Parathyroid adenoma (tissue), 2 donors: ENCODE data around the gene CTDSP2.

Experiments
- H2AFZ ChIP-seq: fragments of 300-600 bp; sonication (generic); one replicate; pipeline ENCODE4 v1.7.0; 2017; ENCODE audit warnings: antibody characterized with exemption, mild to moderate bottlenecking
- H3K27ac ChIP-seq: fragments of 300-600 bp; sonication (generic); one replicate; pipeline ENCODE4 v1.7.0; 2017
- H3K27me3 ChIP-seq: fragments of 300-600 bp; sonication (generic); one replicate; pipeline ENCODE4 v1.7.0; 2017; ENCODE audit warnings: low read length; ENCODE audit not compliant: control insufficient read depth, insufficient read depth
- H3K36me3 ChIP-seq: fragments of 300-600 bp; sonication (generic); one replicate; pipeline ENCODE4 v1.7.0; 2017; ENCODE audit warnings: low read length; ENCODE audit not compliant: control insufficient read depth, insufficient read depth
- H3K4me1 ChIP-seq: fragments of 300-600 bp; sonication (generic); one replicate; pipeline ENCODE4 v1.7.0; 2017; ENCODE audit warnings: control low read depth
- H3K4me2 ChIP-seq: fragments of 300-600 bp; sonication (generic); one replicate; pipeline ENCODE4 v1.7.0; 2017; ENCODE audit warnings: low read length
- H3K4me3 ChIP-seq: fragments of 300-600 bp; sonication (generic); one replicate; pipeline ENCODE4 v1.7.0; 2017; ENCODE audit warnings: low read depth, low read length
- H3K79me2 ChIP-seq: fragments of 300-600 bp; sonication (generic); one replicate; pipeline ENCODE4 v1.7.0; 2017; ENCODE audit warnings: control low read depth
- H3K9ac ChIP-seq: fragments of 300-600 bp; sonication (generic); one replicate; pipeline ENCODE4 v1.7.0; 2017; ENCODE audit warnings: mild to moderate bottlenecking
- H3K9me3 ChIP-seq: fragments of 300-600 bp; sonication (generic); one replicate; pipeline ENCODE4 v1.7.0; 2017; ENCODE audit warnings: low read length; ENCODE audit not compliant: control insufficient read depth
- TF ChIP-seq, protein P1 (sequence below): fragments of 300-600 bp; sonication (generic); IDR thresholded peaks from one replicate; pipeline ENCODE4 v1.7.0; 2017; ENCODE audit warnings: antibody characterized with exemption, mild to moderate bottlenecking
- donor health status: primary hyperparathyroidism.

The CTDSP2 gene

DNA sequence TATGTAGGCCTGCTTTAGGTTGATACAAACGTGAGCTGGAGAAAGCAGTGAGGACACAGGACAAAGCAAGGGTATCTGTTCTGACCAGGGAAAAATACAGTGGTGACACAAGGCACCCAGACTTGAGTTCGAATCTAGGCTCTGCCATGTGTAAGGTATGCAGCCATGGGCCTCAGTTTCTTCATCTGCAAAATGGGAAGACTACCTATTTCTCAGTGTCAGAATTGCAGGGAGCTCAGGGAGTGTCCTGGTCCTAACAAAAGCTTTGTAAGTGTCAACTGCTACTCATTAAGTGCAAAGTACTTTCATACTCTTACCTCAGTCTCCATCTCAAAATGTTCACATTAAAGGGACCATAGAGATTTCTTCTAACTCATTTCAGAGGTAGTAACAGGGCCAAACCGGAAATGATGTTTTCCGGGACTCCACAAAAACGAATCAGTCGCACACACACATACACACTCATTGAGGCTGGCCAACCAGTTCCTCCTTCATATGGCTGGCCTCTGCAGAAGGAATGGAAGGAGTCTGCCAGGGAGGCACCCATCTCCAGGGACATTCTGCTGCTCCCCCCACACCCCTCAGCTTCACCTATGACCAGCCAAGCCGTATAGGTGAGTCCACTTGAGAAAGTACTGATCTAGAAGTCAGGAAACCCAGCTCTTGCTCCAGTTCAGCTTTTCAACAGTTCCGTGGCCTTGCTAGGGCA lies 7.8 kb downstream of the CTDSP2 start:
- no peak overlapping the region for H2AFZ ChIP-seq
- H3K9me3 ChIP-seq = no peaks in the 10 kb centered on the region
- H3K36me3 ChIP-seq = no peaks in the 10 kb centered on the region
- H3K4me3 ChIP-seq = no peak overlapping the region
- TF ChIP-seq, protein P1, sequence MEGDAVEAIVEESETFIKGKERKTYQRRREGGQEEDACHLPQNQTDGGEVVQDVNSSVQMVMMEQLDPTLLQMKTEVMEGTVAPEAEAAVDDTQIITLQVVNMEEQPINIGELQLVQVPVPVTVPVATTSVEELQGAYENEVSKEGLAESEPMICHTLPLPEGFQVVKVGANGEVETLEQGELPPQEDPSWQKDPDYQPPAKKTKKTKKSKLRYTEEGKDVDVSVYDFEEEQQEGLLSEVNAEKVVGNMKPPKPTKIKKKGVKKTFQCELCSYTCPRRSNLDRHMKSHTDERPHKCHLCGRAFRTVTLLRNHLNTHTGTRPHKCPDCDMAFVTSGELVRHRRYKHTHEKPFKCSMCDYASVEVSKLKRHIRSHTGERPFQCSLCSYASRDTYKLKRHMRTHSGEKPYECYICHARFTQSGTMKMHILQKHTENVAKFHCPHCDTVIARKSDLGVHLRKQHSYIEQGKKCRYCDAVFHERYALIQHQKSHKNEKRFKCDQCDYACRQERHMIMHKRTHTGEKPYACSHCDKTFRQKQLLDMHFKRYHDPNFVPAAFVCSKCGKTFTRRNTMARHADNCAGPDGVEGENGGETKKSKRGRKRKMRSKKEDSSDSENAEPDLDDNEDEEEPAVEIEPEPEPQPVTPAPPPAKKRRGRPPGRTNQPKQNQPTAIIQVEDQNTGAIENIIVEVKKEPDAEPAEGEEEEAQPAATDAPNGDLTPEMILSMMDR = no peak
- peaks cover 94% of the 10 kb centered on the region for H3K79me2 ChIP-seq
- peaks cover 78% of the 10 kb centered on the region for H3K4me1 ChIP-seq
- H3K27me3 ChIP-seq = no peaks in the 10 kb centered on the region
- H3K4me2 ChIP-seq = no peak overlapping the region
- peak overlapping the region; percentile 52 for H3K27ac ChIP-seq
- no peak overlapping the region for H3K9ac ChIP-seq

DNA sequence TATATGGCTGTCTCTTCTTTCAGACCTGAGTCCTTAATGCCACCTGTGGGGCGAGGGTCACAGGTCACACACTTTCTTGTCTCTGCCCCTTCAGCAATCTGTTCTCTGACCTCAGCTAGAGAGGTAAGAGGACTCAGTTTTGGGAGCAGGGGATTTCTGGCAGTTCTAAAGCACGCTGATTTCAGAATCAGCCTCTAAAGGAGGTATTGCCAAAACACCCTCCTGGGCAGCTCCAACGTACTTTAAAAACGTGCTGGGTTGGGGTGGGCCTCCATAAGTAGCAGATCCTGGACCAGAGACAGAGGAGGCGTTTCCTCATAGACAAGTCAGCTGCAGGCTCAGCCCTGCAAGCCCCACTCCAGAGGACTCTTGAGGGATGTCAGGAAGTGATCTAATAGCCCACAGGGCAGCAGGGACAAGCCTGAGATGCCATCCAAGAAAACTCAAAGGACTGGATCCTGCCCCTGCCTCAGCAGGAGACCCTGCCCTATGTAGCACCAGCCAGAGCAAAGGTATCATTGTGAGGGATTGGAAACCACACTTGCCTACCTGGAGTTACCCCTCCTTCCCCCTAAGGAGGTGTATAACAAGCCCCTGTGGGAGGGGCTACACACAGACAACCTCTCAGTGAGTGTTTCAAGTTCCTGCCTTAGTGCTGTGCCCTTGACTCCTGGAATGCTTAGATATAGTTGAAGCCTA lies 8.5 kb downstream of the CTDSP2 start:
- Histone ChIP-seq H3K4me3 (no peak overlapping the region), H2AFZ (no peak overlapping the region), H3K4me1 (peaks cover 79% of the 10 kb centered on the region), H3K9me3 (no peaks in the 10 kb centered on the region), H3K79me2 (peaks cover 93% of the 10 kb centered on the region), H3K27me3 (no peaks in the 10 kb centered on the region), H3K4me2 (no peak overlapping the region), H3K36me3 (no peaks in the 10 kb centered on the region), H3K27ac (peak overlapping the region; percentile 52), H3K9ac (no peak overlapping the region)
- TF ChIP-seq, protein P1 = no peak

DNA sequence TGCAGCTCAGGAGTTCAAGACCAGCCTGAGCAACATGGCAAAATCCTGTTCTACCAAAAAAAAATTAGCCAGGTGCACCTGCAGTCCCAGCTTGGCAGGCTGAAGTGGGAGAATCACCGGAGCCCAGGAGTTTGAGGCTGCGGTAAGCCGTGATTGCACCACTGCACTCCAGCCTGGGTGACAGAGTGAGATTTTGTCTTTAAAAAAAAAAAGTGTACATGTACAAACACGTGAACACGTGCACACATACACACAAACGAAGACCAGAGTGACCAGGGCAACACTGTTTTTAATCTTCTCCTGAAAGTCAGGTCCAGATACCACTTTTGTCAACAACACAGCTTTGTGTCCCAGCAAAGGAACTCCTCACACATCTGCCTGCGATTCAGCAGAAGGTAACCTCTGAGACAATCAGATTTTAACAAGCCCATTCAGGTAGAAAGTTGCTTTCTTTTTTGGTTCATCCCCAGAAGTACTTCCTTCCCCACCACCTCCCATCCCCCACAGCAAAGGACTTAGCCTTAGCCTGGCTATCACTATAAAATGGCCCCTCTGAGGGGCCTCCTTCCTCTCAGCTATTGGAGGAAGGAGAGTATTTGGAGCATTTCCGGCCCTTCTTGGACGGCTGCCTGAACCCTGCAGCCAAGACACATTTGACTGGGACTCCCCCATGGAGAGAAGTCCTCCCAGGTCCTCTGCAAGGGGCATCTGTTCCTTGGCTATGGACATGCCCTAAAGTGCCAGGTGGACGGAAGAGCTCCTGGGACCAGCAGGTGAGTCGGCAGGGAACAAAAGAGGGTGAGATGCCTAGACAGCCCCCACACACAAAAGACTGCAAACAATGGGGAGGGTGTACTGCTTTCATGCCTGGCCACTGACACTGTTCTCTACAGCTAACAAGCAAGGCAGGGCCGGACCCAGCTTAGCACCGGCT lies 9.8 kb downstream of the CTDSP2 start:
- Histone ChIP-seq H3K9me3 (no peaks in the 10 kb centered on the region), H3K4me1 (peaks cover 75% of the 10 kb centered on the region)
- TF ChIP-seq, protein P1 = no peak

DNA sequence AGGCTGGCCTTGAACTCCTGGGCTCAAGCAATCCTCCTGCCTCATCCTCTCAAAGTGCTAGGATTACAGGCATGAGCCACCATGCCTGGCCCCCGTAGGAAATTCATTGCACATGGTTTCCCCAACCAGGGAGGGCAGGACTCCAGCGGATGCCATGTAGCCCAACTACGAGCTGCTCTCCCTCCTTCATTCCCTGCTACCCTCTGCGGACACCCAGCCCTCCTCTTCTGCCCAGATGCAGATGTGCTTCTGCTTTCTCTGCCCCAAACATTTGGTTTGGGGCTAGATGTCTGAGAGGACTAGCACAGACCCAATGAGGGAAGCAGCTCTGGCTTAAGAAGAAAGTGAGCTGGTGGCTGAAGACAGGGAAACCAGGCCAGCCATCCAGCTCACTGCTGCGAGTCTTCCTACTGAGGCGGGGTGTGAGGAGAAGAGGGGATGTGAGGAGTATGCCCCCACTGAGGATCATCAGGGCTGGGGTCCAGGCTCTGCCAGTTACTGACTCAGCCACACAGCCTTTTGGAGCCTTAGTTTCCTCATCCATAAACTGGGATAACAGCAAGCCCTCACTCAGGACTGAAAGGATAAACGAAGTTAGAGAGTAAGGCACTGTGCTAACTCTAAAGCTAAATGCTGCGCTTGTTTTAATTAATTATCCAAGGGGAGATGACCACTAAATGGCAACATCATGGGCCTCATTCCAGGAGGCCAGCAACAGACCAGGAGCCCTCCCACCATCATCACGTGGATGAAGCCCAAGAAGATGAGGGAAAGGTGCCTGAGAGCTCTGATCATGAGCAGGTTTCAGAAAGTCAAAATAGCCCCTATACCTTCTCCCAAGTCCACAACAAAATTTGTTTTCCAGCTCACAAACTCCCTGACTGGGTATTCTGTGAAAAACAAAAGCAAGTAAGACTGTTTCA lies 10.9 kb downstream of the CTDSP2 start:
- H3K4me3 ChIP-seq = no peak overlapping the region

More for the DNA sequence above, 9.8 kb downstream of the CTDSP2 start:
- Histone ChIP-seq H3K27ac (peak overlapping the region; percentile 40), H3K4me2 (peak overlapping the region; percentile 58), H3K27me3 (no peaks in the 10 kb centered on the region), H3K4me3 (peak overlapping the region; percentile 38), H3K79me2 (peaks cover 91% of the 10 kb centered on the region), H3K9ac (no peak overlapping the region), H3K36me3 (no peaks in the 10 kb centered on the region), H2AFZ (no peak overlapping the region)

More for the DNA sequence above, 10.9 kb downstream of the CTDSP2 start:
- Histone ChIP-seq H3K9ac (no peak overlapping the region), H3K4me1 (peaks cover 71% of the 10 kb centered on the region), H3K27ac (peak overlapping the region; percentile 40), H3K36me3 (no peaks in the 10 kb centered on the region), H3K9me3 (no peaks in the 10 kb centered on the region), H2AFZ (no peak overlapping the region), H3K79me2 (peaks cover 91% of the 10 kb centered on the region), H3K4me2 (peak overlapping the region; percentile 58), H3K27me3 (no peaks in the 10 kb centered on the region)
- TF ChIP-seq, protein P1 = no peak
